GM10248 (cell line): ENCODE results near the gene HS2ST1.

Experiments
- CTCF ChIA-PET: fragments of 300-600 bp; sonication (Branson Sonifier 250); formaldehyde crosslinking; extraction: SDS; loops from one replicate; lab custom pipeline; 2021; ENCODE audit warnings: antibody characterized with exemption; lab: Yijun Ruan, JAX
- POLR2A ChIA-PET: fragments of 350-650 bp; sonication (Branson Sonifier 250); formaldehyde crosslinking; extraction: SDS; loops from one replicate; lab custom pipeline; 2020; ENCODE audit warnings: antibody characterized with exemption; lab: Yijun Ruan, JAX
- DNase-seq: peaks from one replicate; pipeline ENCODE4 v3.0.0; 2012; ENCODE audit errors: extremely low spot score
- TF ChIP-seq, protein P1 (sequence below): IDR thresholded peaks from 2 replicates; pipeline ENCODE4 v1.5.1; 2012; ENCODE audit warnings: mild to moderate bottlenecking, low read depth; ENCODE audit errors: extremely low read depth, missing control alignments, control extremely low read depth

HS2ST1 gene

DNA sequence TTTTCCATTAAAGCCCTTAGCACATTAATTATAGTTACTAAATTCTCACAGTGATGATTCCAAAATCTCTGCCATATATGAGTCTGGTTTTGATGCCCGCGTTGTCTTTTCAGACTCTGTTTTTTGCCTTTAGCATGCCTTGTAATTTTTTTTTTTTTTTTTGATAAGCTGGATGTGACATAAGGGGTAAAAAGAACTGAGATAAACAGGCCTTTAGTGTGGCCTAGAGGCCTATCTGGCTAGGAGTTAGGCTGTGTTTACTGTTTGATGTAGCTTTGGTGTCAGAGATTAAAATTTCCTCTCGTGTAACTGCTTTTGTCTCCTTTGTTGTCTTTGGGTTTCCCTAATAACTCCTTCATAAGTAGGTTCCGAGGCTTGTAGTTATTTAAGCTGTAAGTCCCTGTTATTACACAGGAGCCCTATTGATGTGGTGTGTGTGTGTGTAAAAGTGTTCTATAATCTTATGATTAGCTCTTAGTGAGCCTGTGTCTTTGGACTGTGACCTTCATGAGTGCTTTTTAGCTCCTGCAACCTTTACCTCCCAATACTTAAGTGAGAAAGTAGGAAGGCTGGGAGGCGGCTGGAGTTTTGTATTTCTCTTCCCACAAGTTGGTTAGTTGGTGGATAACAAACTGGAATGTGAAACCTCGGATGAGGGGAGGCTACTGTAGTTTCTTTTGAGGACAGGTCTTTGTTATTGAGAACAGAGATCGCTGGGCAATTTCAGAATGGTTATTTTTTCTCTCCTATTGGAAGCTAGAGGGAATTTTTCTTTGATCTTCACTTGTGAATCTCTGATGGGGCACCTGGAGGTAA is 19.3 kb downstream of the HS2ST1 start:
- POLR2A ChIA-PET = interaction anchor here (0.7 kb wide), 1 partner anchor 37 kb away, joined by 5 read pairs; no protein-coding TSS in a partner anchor
- TF ChIP-seq, protein P1, sequence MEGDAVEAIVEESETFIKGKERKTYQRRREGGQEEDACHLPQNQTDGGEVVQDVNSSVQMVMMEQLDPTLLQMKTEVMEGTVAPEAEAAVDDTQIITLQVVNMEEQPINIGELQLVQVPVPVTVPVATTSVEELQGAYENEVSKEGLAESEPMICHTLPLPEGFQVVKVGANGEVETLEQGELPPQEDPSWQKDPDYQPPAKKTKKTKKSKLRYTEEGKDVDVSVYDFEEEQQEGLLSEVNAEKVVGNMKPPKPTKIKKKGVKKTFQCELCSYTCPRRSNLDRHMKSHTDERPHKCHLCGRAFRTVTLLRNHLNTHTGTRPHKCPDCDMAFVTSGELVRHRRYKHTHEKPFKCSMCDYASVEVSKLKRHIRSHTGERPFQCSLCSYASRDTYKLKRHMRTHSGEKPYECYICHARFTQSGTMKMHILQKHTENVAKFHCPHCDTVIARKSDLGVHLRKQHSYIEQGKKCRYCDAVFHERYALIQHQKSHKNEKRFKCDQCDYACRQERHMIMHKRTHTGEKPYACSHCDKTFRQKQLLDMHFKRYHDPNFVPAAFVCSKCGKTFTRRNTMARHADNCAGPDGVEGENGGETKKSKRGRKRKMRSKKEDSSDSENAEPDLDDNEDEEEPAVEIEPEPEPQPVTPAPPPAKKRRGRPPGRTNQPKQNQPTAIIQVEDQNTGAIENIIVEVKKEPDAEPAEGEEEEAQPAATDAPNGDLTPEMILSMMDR = no peak
- CTCF ChIA-PET = interaction anchor here (0.7 to 2.1 kb wide), 9 partner anchors 9 to 151 kb away, joined by 3 to 6 read pairs (median 3); no protein-coding TSS in a partner anchor
- no peak for DNase-seq

DNA sequence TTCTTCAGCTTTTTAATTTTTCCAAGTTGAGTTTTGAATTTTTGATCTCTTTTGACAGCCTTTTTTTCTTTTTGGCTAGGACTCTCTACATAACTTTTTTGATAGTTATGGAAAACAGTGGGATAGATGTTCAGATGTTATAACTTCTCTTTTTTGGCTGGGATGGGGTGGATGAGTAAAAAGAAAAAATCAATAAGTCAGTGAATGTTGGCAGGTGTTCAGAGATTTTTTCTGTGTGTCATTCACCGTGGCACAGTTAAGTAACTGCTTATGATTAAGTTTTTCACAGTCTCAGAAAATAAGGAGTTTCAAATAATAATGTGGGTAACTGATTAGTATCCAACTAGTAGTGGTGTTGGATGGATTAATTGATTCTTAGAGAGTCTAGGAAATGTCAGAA is 24.0 kb downstream of the HS2ST1 start:
- POLR2A ChIA-PET = no interaction called here
- no peak for DNase-seq
- TF ChIP-seq, protein P1 = no peak
- CTCF ChIA-PET = interaction anchor here (1.0 kb wide), 1 partner anchor 20 kb away, joined by 4 read pairs; no protein-coding TSS in a partner anchor

DNA sequence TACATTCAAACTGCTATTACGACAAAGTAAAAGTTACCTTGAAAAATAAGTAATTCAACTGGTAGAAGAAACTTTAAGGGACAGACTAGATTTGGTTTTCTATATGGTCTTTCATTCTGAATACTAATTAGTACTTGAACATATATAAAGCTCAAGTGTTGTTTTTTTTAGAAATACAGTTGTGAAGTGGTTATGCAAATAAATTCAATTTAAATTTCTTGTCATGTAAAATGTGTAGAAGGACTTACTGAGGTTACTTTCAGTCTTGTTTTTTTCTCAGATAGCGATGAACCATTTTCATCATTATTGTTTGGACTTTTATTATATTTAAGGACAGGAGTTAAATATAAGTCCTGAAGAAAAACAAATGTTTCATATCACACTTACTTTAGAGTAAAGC is 24.4 kb downstream of the HS2ST1 start:
- DNase-seq = no peak
- POLR2A ChIA-PET = no interaction called here
- CTCF ChIA-PET = interaction anchor here (1.0 kb wide), 1 partner anchor 20 kb away, joined by 4 read pairs; no protein-coding TSS in a partner anchor
- TF ChIP-seq, protein P1 = no peak

DNA sequence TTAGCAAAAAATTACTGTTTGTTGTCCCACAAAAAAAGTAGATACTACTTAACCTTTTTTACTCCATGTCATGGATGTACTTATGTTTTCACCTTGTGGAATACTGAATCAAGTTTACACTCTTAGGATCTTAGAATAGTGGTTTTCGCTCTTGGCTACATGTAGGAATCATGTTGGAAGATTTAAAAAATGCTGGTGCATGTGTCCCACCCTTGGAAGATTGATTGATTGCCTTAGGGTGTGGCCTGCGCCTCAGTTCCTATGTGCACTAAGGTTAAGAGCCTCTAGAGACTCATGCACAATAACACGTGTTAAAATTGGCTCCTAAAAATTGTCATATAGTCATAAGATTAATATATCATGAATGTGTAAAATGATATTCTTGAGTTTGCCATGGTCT is 25.0 kb downstream of the HS2ST1 start:
- POLR2A ChIA-PET = no interaction called here
- TF ChIP-seq, protein P1 = no peak
- DNase-seq = no peak
- CTCF ChIA-PET = interaction anchor here (1.0 kb wide), 1 partner anchor 19 kb away, joined by 4 read pairs; no protein-coding TSS in a partner anchor

DNA sequence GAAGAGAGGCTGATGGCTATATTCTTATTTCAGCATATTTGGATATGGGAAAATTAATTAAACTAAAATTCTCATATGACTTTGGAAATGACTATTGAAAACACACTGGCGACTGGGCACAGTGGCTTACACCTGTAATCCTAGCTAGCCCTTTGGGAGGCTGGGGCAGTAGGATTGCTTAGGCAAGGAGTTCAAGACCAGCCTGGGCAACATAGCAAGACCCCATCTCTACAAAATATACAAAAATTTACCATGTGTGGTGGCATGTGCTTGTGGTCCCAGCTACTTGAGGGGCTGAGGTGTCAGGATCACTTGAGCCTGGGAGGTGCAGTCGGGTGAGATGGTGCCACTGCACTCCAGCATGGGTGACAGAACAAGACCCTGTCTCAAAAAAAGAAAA is 26.2 kb downstream of the HS2ST1 start:
- ChIA-PET POLR2A (no interaction called here), CTCF (interaction anchor here (1.2 to 1.5 kb wide), 2 partner anchors 24 to 107 kb away, joined by 3 to 4 read pairs; no protein-coding TSS in a partner anchor)
- TF ChIP-seq, protein P1 = no peak
- DNase-seq = no peak

DNA sequence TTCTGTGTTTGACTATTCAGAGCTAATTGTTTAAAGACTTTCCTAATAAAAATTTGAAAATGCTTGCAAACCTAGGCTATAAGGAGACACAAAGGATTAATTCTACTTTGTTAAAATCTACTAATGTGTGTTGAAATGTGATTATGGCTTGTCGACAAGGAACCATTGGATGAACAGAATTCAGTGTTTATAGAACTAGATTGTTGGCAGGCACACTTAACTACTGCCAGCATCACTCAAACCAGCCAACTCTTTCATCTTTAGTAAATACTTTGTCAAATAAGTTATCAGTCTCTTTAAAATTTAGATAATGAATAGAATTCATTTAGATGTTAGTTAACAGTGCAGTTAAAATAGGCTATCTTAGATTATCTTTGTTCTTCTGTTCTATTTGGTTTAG is 27.6 kb downstream of the HS2ST1 start:
- POLR2A ChIA-PET = no interaction called here
- TF ChIP-seq, protein P1 = no peak

More for the DNA sequence above, 27.6 kb downstream of the HS2ST1 start:
- CTCF ChIA-PET = interaction anchor here (1.1 to 2.0 kb wide), 6 partner anchors 8 to 114 kb away, joined by 3 to 9 read pairs (median 3); no protein-coding TSS in a partner anchor
- no peak for DNase-seq
